Thoracic aorta (tissue), 2 donors: Measurements from ENCODE around the gene TAF11L7. TPM values are rescaled to one million over a fixed set of nuclear protein-coding genes. Genes with fewer than 3 reads are reported as not detected.
"Not testable (repeated sequence)": the region's sequence is repeated elsewhere in the genome, so short reads cannot be mapped to it uniquely, and the experiment has no call there.

Experiments
- ATAC-seq: fragments of 150-250 bp; one replicate; pipeline ENCODE4 v1.8.0; 2017; ENCODE audit warnings: low read depth; ENCODE audit not compliant: insufficient number of reproducible peaks, low FRiP score
- DNase-seq: peaks from one replicate; pipeline ENCODE4 v3.0.0-alpha.2; 2020; ENCODE audit warnings: low spot score
- H3K27ac ChIP-seq, 2 donors: fragments of 200-600 bp; sonication (generic); 1 replicate in 1 of 2; 2 replicates in 1 of 2; pipeline ENCODE4 v1.5.1; 2016; ENCODE audit warnings: mild to moderate bottlenecking in 2 of 2, moderate library complexity in 2 of 2
- H3K27me3 ChIP-seq: fragments of 200-600 bp; sonication (generic); replicated peaks from 2 replicates; pipeline ENCODE4 v1.6.0; 2016; ENCODE audit warnings: mild to moderate bottlenecking; ENCODE audit not compliant: insufficient read depth
- H3K36me3 ChIP-seq: fragments of 200-600 bp; sonication (generic); one replicate; pipeline ENCODE4 v1.5.1; 2016
- H3K4me1 ChIP-seq, 2 donors: fragments of 200-600 bp; sonication (generic); 1 replicate in 1 of 2; 2 replicates in 1 of 2; pipeline versions ENCODE4 v1.5.1 to v1.6.0; 2016; ENCODE audit warnings: low read depth in 2 of 2, mild to moderate bottlenecking in 1 of 2; ENCODE audit not compliant: control insufficient read depth in 1 of 2
- H3K4me3 ChIP-seq: fragments of 200-600 bp; sonication (generic); 2 replicates; pipeline ENCODE4 v1.5.1; 2016; ENCODE audit warnings: mild to moderate bottlenecking
- H3K9me3 ChIP-seq: fragments of 200-600 bp; sonication (generic); 2 replicates; pipeline ENCODE4 v1.5.1; 2016
- total RNA-seq, 2 donors: library from RNA; depleted of rRNA; stranded (reverse); fragments of >200 nt; gene quantifications; one replicate each; pipeline versions ENCODE4 v1.1.0 to v1.2.3, GENCODE V29; 2016
- TF ChIP-seq, protein P1 (sequence below): fragments of 200-600 bp; sonication (generic); IDR thresholded peaks from one replicate; pipeline ENCODE4 v1.5.1; 2019; ENCODE audit warnings: antibody characterized with exemption

TAF11L7 gene
- total RNA-seq, 2 donors from 2014 or later, result not detected

DNA sequence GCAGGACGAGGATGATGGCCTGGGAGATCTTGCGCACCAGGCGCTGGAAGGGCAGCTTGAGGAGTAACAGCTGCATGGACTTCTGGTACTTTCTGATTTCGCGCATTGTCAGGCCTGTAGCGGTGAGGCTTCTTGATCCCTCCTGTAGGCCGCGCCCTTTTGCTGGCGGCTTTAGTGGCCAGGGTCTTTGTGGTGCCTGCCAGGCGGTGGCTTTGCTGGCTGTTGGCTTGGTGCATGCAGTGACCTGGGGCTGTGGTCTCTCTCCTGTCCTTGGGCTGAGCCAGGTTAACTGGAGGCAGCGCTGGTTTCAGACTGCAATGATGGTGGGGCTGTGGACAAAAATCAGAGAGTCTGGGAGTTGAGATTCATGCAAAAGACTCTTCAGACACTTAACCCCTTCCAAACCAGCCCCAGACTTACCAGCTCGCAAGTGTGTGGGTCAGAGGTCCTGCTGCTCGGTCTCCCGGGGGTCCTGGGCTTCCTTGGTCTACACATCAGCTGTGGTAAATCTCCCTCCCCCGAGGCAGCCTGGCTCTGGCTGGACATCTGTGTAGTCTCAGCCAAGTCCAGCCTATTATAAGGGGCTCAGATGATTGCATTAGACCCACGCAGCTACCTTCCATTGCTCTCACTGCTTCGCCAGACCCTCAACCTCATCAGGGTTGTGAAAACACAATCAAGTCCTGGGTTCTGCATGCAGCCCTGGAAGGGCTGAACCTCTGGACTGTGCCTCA lies 29.5 kb upstream of the TAF11L7 start:
- TF ChIP-seq, protein P1, sequence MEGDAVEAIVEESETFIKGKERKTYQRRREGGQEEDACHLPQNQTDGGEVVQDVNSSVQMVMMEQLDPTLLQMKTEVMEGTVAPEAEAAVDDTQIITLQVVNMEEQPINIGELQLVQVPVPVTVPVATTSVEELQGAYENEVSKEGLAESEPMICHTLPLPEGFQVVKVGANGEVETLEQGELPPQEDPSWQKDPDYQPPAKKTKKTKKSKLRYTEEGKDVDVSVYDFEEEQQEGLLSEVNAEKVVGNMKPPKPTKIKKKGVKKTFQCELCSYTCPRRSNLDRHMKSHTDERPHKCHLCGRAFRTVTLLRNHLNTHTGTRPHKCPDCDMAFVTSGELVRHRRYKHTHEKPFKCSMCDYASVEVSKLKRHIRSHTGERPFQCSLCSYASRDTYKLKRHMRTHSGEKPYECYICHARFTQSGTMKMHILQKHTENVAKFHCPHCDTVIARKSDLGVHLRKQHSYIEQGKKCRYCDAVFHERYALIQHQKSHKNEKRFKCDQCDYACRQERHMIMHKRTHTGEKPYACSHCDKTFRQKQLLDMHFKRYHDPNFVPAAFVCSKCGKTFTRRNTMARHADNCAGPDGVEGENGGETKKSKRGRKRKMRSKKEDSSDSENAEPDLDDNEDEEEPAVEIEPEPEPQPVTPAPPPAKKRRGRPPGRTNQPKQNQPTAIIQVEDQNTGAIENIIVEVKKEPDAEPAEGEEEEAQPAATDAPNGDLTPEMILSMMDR, result no peak
- ATAC-seq (no peak), DNase-seq (no peak)
- Histone ChIP-seq H3K27me3 (no peaks in the 10 kb centered on the region), H3K9me3 (no peaks in the 10 kb centered on the region), H3K36me3 (no peaks in the 10 kb centered on the region), H3K27ac (no peak overlapping the region), H3K4me1 (no peaks in the 10 kb centered on the region), H3K4me3 (no peak overlapping the region)

DNA sequence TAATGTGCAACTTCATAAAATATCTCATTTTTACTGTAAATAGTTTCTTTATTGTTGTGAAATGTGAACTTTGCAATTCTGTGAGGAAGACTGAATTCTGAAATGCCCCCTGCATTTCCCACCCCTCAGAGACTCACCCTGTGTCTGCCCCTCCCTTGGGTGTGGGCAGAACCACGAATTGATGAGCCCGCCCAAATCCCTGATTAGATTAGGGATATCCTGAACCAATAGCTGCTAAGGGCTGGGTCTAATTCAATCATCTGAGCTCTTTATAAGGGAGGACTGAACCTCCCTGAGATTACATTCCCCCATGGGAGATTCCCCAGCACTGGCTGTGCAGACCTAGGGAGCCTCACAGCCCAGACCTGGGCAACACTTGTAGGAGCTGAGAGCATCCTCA lies 24.5 kb upstream of the TAF11L7 start, which contains the start of gene TAF11L12:
TSS of gene TAF11L12 (plus strand) at position 301 of the 400 bp plus-strand sequence.
- not testable (repeated sequence) for H3K36me3 ChIP-seq, H3K4me3 ChIP-seq, H3K27me3 ChIP-seq, DNase-seq, H3K27ac ChIP-seq, ATAC-seq, H3K9me3 ChIP-seq, H3K4me1 ChIP-seq

DNA sequence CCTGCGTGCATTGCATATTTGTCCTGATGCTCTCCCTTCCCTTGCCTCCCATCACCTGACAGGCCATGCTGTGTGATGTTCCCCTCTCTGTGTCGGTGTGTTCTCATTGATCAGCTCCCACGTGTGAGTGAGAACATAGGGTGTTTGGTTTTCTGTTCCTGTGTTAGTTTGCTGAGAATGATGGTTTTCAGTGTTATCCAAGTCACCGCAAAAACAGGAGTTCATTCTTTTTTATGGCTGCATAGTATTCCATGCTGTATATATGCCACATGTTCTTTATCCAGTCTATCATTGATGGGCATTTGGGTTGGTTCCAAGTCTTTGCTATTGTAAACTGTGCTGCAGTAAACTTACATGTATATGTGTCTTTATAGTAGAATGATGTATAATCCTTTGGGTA lies 21.9 kb upstream of the TAF11L7 start:
- not testable (repeated sequence) for H3K4me1 ChIP-seq, ATAC-seq, H3K27me3 ChIP-seq, H3K27ac ChIP-seq, H3K36me3 ChIP-seq, H3K4me3 ChIP-seq, H3K9me3 ChIP-seq, DNase-seq

DNA sequence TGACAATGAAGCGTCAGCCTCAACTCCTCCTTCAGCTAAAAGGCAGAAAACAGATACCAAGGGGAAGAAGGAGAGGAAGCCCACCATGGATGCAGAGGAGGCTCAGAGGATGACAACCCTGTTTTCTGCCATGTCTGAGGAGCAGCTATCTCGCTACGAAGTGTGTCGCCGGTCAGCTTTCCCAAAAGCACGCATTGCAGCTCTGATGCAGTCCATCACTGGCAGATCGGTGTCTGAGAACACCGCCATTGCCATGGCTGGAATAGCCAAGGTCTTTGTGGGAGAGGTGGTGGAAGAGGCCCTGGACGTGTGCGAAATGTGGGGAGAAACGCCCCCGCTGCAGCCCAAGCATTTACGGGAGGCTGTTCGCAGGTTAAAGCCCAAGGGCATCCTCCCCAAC lies 19.4 kb upstream of the TAF11L7 start:
- H3K4me3 ChIP-seq, result no peak overlapping the region
- no peak overlapping the region for H3K27ac ChIP-seq
- no peaks in the 10 kb centered on the region for H3K27me3 ChIP-seq
- no peaks in the 10 kb centered on the region for H3K36me3 ChIP-seq
- DNase-seq, result no peak
- no peak for ATAC-seq
- TF ChIP-seq, protein P1, result no peak
- no peaks in the 10 kb centered on the region for H3K9me3 ChIP-seq
- H3K4me1 ChIP-seq, result no peaks in the 10 kb centered on the region

DNA sequence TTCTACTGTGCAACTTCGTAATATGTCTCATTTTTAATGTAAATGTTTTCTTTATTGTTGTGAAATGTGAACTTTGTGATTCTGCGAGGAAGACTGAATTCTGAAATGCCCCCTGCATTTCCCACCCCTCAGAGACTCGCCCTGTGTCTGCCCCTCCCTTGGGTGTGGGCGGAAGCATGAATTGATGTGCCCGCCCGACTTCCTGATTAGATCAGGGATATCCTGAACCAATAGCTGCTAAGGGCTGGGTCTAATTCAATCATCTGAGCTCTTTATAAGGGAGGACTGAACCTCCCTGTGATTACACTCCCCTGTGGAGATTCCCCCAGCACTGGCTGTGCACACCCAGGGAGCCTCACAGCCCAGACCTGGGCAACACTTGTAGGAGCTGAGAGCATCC lies 18.3 kb upstream of the TAF11L7 start, which contains the start of gene TAF11L11:
TSS of gene TAF11L11 (plus strand) at position 304 of the 400 bp plus-strand sequence.
- not testable (repeated sequence) for H3K27ac ChIP-seq, DNase-seq, H3K9me3 ChIP-seq, H3K4me3 ChIP-seq, H3K4me1 ChIP-seq, H3K36me3 ChIP-seq, H3K27me3 ChIP-seq, ATAC-seq

DNA sequence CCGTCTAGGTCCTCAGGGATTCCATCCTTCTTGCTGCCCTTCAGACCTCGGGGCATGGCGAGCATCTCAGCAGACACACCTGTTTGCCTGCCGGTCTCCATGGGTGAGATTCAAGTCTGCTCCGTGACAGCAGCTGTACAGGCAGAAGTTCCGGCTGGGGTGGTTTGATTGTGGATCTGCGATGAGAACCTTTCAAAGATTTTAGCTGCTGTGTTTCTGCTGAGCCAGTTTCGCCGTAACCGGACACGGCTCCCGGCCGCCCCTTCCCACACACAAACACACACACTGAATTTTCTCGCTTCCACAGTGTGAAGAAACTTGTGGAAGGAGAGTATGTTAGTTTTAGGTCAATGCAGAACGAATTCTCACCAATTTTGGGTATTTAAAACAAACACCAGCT lies 12.2 kb upstream of the TAF11L7 start, which contains the start of gene TAF11L10:
TSS of gene TAF11L10 (minus strand) at position 101 of the 400 bp plus-strand sequence.
- not testable (repeated sequence) for H3K4me3 ChIP-seq, H3K4me1 ChIP-seq, ATAC-seq, H3K9me3 ChIP-seq, H3K27ac ChIP-seq, DNase-seq, H3K27me3 ChIP-seq, H3K36me3 ChIP-seq

DNA sequence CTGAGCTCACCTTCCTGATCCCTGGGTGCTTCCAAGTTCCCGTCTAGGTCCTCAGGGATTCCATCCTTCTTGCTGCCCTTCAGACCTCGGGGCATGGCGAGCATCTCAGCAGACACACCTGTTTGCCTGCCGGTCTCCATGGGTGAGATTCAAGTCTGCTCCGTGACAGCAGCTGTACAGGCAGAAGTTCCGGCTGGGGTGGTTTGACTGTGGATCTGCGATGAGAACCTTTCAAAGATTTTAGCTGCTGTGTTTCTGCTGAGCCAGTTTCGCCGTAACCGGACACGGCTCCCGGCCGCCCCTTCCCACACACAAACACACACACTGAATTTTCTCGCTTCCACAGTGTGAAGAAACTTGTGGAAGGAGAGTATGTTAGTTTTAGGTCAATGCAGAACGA lies 8.7 kb upstream of the TAF11L7 start, which contains the start of gene TAF11L9:
TSS of gene TAF11L9 (minus strand) at position 140 of the 400 bp plus-strand sequence.
- DNase-seq, H3K27ac ChIP-seq, H3K4me1 ChIP-seq, H3K9me3 ChIP-seq, H3K36me3 ChIP-seq, ATAC-seq, H3K27me3 ChIP-seq, H3K4me3 ChIP-seq: not testable (repeated sequence)

DNA sequence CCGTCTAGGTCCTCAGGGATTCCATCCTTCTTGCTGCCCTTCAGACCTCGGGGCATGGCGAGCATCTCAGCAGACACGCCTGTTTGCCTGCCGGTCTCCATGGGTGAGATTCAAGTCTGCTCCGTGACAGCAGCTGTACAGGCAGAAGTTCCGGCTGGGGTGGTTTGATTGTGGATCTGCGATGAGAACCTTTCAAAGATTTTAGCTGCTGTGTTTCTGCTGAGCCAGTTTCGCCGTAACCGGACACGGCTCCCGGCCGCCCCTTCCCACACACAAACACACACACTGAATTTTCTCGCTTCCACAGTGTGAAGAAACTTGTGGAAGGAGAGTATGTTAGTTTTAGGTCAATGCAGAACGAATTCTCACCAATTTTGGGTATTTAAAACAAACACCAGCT lies 5.3 kb upstream of the TAF11L7 start, which contains the start of gene TAF11L8:
TSS of gene TAF11L8 (minus strand) at position 101 of the 400 bp plus-strand sequence.
- not testable (repeated sequence) for H3K27me3 ChIP-seq, ATAC-seq, DNase-seq, H3K4me1 ChIP-seq, H3K4me3 ChIP-seq, H3K9me3 ChIP-seq, H3K27ac ChIP-seq, H3K36me3 ChIP-seq
